Heart left ventricle (tissue), 13 donors: ENCODE measurements around the gene CFAP46.

ENCODE experiments used
- POLR2A ChIP-seq, 2 donors: fragments of 450-650 bp; IDR thresholded peaks; one replicate each; pipeline ENCODE4 v1.6.1; 2017; ENCODE audit warnings: antibody characterized with exemption in 2 of 2, mild to moderate bottlenecking in 2 of 2, moderate library complexity in 2 of 2
- TF ChIP-seq, protein P1 (sequence below), 12 donors: fragments of 200-600 bp; sonication (generic) in 4 of 12; IDR thresholded peaks; one replicate each; pipeline versions ENCODE4 v1.5.0 to v1.8.0; 2018 to 2022; ENCODE audit warnings: antibody characterized with exemption in 12 of 12, mild to moderate bottlenecking in 5 of 12
- donor health status: ischemic (EF 13 %, LVEDD 7.1; RV severe dilation, severe dysfunction).
- donor health status: DM: no; HTN: yes; CAD: no.
- donor health status: DM: no; HTN: no; CAD: no.
- donor health status: ischemic (EF 25% LVEDD 6.9; RV normal size, moderate dysfunction).
- donor health status: ischemic (EF 25% LVEDD 5.7; RV mildly dilated, moderate dysfunction).
- donor health status: ischemic (EF 35%, LVEDD 5.7; RV mildly dilated, moderate dysfunction).
- donor health status: nonischemic (EF 11% LVEDD 7.7; RV severe dilation, severe dysfunction).
- donor health status: DM: yes; HTN: yes; CAD: no.
- donor health status: PGD.
- donor health status: ischemic (EF 29% LVEDD 5.4; RV normal size, mild dysfunction).
- donor health status: nonischemic (EF 23%, LVEDD 6.1; RV moderate dilation, normal function).

DNA sequence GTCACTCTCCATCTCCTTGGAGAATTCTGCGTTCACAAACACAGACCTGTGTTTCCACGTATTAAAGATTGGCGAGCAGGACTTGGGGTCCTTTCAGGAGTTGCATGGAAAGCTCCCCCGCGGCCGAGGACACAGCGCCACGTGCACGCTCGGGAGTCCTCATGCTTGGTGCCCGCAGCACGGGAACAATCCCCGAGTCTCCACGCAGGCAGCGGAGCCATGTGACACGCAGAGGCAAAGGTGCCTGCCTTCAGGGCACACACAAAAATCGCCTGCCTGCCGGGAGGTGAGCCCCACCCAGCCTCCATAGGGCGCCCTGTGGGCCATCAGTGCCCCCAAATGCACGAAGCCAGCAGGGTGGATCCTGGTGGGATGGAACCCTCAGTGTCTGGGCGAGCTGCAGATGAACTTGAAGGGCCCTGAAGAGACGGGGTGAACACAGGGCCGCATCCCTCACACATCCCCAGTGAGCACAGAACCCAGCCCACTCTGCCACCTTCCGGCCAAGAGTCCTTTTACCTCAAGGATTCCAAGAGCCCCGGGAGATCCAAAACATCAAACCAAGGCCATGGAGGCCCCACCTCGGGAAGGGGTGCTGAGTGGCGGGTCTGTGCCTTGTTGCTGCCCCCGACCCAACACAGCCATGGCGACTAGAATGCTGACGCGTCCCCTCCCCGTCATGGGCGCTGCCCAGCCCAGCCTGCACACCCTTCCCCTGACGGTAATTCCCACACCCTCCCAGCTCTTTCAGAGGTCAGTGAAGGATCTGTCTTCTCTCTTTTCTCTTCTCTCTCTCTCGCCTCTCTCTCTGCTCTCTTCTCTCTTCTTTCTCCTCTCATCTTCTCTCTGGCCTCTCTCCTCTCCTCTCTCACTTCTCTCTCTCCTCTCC lies 55.9 kb downstream of the CFAP46 start:
- TF ChIP-seq, protein P1, sequence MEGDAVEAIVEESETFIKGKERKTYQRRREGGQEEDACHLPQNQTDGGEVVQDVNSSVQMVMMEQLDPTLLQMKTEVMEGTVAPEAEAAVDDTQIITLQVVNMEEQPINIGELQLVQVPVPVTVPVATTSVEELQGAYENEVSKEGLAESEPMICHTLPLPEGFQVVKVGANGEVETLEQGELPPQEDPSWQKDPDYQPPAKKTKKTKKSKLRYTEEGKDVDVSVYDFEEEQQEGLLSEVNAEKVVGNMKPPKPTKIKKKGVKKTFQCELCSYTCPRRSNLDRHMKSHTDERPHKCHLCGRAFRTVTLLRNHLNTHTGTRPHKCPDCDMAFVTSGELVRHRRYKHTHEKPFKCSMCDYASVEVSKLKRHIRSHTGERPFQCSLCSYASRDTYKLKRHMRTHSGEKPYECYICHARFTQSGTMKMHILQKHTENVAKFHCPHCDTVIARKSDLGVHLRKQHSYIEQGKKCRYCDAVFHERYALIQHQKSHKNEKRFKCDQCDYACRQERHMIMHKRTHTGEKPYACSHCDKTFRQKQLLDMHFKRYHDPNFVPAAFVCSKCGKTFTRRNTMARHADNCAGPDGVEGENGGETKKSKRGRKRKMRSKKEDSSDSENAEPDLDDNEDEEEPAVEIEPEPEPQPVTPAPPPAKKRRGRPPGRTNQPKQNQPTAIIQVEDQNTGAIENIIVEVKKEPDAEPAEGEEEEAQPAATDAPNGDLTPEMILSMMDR (IDR thresholded peaks at IDR 0.05): no peak
- no peak for TF ChIP-seq POLR2A (IDR thresholded peaks at IDR 0.05)
